ENCODE results near the gene PNPLA7. TPM values are rescaled to one million over a fixed set of nuclear protein-coding genes. Genes with fewer than 3 reads are reported as not detected.

The PNPLA7 gene
- total and polyA plus RNA-seq, 2 of the 13 experiments (the other 11 are each of a cell fraction or from before 2014, with no cell fraction given): 0.42 to 1.5 TPM

DNA sequence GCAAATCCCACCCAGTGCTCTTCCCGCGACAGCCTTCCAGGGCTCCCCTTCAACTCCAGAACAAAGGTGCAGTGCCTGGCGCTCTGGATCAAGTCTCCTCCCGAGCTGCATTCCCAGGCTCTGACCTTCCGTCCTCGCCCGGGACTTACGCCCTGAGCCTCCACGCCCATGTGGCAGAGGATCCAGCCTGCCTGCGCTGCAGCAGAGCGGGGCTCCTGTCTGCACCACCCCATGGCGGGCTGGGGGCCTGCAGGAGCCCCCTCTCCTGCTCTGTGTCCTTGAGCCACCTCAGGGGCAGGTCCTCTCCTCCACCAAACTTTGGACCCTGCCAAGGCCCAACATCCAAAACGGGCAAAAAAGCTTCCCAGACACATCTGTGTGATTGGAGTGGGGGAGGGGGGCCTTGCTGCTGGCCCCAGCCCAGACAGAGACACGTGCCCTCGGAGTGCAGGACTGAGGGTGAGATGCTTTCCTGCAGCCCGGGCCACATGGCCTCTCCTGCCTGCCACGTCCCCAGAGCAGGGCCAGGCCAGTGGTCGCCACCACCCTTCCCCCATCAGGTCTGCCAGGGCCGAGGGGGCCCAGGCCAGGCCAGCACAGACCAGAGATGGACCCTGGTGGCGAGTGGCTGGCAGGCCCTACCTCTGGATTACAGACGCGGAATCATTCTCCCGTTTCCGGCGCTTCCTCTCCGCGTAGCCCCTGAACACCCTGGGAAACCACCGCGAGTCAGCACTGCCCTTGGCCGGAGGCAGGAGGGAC lies 95.4 kb downstream of the PNPLA7 start (continued):
- TF ChIP-seq TBX2 (CRISPR knock-in tag; IDR thresholded peaks at IDR 0.05; ENCODE audit: borderline replicate concordance) (peak; percentile 88; the same call in 1 of the 2 replicates), ZNF33B (CRISPR knock-in tag; IDR thresholded peaks at IDR 0.05) (no peak), NFIC (IDR thresholded peaks at IDR 0.05; ENCODE audit: low read length) (no peak), ZNF383 (CRISPR knock-in tag; IDR thresholded peaks at IDR 0.05; ENCODE audit: borderline replicate concordance) (no peak), MYC (CRISPR knock-in tag; IDR thresholded peaks at IDR 0.05; ENCODE audit: borderline replicate concordance) (peak; percentile 99), ZNF432 (CRISPR knock-in tag; IDR thresholded peaks at IDR 0.05; ENCODE audit: borderline replicate concordance) (no peak), RAD51 (IDR thresholded peaks at IDR 0.05; ENCODE audit: borderline replicate concordance) (no peak), TCF12 (IDR thresholded peaks at IDR 0.05) (no peak), TCF12 (CRISPR knock-in tag; IDR thresholded peaks at IDR 0.05) (peak; percentile 74; the same call in 1 of the 2 replicates), TBX3 (IDR thresholded peaks at IDR 0.05; ENCODE audit: borderline replicate concordance) (no peak), SATB2 (CRISPR knock-in tag; IDR thresholded peaks at IDR 0.05) (no peak), JUND (CRISPR knock-in tag; IDR thresholded peaks at IDR 0.05) (peak; percentile 74), ESRRA (CRISPR knock-in tag; IDR thresholded peaks at IDR 0.05; ENCODE audit: low read depth) (peak; percentile 87; the same call in 1 of the 2 replicates), HNF4G (IDR thresholded peaks at IDR 0.05; ENCODE audit: borderline replicate concordance, low read depth, low read length) (peak; percentile 76), HNF4G (CRISPR knock-in tag; IDR thresholded peaks at IDR 0.05; ENCODE audit: borderline replicate concordance, low read depth) (peak; percentile 72; the same call in 1 of the 2 replicates), SMAD9 (CRISPR knock-in tag; IDR thresholded peaks at IDR 0.05) (peak; percentile 49; the same call in 1 of the 2 replicates), ZNF543 (CRISPR knock-in tag; IDR thresholded peaks at IDR 0.05) (peak; percentile 91), GABPB1 (CRISPR knock-in tag; IDR thresholded peaks at IDR 0.05) (peak; percentile 77), ZNF256 (CRISPR knock-in tag; conservative IDR thresholded peaks at IDR 0.05) (no peak)
- TF ChIP-seq, protein P1, sequence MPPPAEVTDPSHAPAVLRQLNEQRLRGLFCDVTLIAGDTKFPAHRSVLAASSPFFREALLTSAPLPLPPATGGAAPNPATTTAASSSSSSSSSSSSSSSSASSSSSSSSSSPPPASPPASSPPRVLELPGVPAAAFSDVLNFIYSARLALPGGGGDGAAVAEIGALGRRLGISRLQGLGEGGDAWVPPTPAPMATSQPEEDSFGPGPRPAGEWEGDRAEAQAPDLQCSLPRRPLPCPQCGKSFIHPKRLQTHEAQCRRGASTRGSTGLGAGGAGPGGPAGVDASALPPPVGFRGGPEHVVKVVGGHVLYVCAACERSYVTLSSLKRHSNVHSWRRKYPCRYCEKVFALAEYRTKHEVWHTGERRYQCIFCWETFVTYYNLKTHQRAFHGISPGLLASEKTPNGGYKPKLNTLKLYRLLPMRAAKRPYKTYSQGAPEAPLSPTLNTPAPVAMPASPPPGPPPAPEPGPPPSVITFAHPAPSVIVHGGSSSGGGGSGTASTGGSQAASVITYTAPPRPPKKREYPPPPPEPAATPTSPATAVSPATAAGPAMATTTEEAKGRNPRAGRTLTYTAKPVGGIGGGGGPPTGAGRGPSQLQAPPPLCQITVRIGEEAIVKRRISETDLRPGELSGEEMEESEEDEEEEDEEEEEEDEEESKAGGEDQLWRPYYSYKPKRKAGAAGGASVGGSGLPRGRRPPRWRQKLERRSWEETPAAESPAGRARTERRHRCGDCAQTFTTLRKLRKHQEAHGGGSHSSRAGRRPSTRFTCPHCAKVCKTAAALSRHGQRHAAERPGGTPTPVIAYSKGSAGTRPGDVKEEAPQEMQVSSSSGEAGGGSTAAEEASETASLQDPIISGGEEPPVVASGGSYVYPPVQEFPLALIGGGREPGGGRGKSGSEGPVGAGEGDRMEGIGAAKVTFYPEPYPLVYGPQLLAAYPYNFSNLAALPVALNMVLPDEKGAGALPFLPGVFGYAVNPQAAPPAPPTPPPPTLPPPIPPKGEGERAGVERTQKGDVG (CRISPR knock-in tag; IDR thresholded peaks at IDR 0.05; ENCODE audit: borderline replicate concordance): peak; percentile 99
- TF ChIP-seq, protein P2, sequence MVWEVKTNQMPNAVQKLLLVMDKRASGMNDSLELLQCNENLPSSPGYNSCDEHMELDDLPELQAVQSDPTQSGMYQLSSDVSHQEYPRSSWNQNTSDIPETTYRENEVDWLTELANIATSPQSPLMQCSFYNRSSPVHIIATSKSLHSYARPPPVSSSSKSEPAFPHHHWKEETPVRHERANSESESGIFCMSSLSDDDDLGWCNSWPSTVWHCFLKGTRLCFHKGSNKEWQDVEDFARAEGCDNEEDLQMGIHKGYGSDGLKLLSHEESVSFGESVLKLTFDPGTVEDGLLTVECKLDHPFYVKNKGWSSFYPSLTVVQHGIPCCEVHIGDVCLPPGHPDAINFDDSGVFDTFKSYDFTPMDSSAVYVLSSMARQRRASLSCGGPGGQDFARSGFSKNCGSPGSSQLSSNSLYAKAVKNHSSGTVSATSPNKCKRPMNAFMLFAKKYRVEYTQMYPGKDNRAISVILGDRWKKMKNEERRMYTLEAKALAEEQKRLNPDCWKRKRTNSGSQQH (CRISPR knock-in tag; IDR thresholded peaks at IDR 0.05; ENCODE audit: low read depth): no peak
- TF ChIP-seq, protein P3, sequence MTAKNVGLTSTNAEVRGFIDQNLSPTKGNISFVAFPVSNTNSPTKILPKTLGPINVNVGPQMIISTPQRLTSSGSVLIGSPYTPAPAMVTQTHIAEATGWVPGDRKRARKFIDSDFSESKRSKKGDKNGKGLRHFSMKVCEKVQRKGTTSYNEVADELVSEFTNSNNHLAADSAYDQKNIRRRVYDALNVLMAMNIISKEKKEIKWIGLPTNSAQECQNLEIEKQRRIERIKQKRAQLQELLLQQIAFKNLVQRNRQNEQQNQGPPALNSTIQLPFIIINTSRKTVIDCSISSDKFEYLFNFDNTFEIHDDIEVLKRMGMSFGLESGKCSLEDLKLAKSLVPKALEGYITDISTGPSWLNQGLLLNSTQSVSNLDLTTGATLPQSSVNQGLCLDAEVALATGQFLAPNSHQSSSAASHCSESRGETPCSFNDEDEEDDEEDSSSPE (CRISPR knock-in tag; IDR thresholded peaks at IDR 0.05): peak; percentile 91
- TF ChIP-seq, protein P4, sequence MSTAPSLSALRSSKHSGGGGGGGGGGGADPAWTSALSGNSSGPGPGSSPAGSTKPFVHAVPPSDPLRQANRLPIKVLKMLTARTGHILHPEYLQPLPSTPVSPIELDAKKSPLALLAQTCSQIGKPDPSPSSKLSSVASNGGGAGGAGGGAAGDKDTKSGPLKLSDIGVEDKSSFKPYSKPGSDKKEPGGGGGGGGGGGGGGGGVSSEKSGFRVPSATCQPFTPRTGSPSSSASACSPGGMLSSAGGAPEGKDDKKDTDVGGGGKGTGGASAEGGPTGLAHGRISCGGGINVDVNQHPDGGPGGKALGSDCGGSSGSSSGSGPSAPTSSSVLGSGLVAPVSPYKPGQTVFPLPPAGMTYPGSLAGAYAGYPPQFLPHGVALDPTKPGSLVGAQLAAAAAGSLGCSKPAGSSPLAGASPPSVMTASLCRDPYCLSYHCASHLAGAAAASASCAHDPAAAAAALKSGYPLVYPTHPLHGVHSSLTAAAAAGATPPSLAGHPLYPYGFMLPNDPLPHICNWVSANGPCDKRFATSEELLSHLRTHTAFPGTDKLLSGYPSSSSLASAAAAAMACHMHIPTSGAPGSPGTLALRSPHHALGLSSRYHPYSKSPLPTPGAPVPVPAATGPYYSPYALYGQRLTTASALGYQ (CRISPR knock-in tag; IDR thresholded peaks at IDR 0.05): 0 out of 2 replicates have a peak, but pooled peaks have one; percentile 19

Data from HepG2 (cell line).